ENCODE measurements around the gene TM9SF1. TPM values are rescaled to one million over a fixed set of nuclear protein-coding genes. Genes with fewer than 3 reads are reported as not detected.

TM9SF1 gene, protein sequence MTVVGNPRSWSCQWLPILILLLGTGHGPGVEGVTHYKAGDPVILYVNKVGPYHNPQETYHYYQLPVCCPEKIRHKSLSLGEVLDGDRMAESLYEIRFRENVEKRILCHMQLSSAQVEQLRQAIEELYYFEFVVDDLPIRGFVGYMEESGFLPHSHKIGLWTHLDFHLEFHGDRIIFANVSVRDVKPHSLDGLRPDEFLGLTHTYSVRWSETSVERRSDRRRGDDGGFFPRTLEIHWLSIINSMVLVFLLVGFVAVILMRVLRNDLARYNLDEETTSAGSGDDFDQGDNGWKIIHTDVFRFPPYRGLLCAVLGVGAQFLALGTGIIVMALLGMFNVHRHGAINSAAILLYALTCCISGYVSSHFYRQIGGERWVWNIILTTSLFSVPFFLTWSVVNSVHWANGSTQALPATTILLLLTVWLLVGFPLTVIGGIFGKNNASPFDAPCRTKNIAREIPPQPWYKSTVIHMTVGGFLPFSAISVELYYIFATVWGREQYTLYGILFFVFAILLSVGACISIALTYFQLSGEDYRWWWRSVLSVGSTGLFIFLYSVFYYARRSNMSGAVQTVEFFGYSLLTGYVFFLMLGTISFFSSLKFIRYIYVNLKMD
- polyA plus RNA-seq (2013, experiment 1 of 4) = 50.6 TPM
- 48.3 TPM for polyA plus RNA-seq (2013, experiment 2 of 4)
- 40.5 TPM for polyA plus RNA-seq (2013, experiment 3 of 4)
- 40.0 TPM for polyA plus RNA-seq (2013, experiment 4 of 4)

DNA sequence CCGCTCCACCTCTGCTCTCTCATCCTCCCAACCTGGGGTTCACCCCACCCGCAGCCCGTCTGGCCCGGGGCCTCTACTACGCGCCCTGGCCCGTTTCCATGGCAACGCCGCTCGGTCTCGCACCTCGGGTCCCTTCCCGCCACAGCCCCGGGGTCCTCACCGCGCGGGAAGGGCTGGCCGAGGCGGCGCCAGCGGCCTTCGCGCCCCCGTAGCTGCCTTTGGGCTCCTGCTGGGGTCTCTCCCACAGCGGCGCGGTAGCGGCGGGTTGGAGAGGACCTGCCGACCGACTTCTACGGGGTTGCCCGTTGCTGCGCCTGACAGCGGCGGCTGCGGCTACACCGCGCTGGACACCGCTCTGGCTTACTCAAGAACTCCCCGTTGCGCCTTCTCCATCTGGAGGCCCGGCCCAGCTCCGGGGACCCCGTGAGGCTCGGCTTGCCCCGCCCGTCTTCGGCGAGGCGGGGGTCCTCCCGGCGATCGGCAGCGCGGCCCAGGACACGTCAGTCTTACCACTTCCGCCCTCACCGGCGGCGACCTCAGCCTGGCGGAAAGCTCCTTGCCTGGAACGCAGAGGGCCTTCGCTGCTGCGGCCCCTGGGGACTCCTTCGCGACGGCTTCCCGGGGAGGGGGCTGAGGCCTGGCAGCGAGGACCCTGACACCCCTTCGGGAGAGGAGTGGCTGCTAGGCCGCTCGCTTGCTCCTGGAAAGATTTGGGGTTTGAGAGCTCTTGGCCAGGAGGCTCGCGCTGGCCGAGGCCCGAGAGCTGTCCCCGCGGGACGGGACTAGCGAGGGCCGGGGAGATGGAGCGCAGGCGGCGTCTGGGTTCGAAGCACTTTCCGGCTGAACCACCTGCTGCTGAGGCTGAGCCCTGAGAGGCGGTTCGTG is at the start of gene TM9SF1:
TSS of gene TM9SF1 (minus strand) at position 256 of the 885 bp plus-strand sequence. CDS start 422 bp downstream, outside the sequence.
- H3K27ac ChIP-seq (ENCODE audit: insufficient read depth, low read depth, low read length, poor library complexity, severe bottlenecking) = peak within 1 kb of the TSS; percentile 93
- H3K9me3 ChIP-seq (ENCODE audit: control insufficient read depth, low read length) = no peaks in the 10 kb centered on the region
- peaks cover 5% of the 10 kb centered on the region for H3K4me1 ChIP-seq (ENCODE audit: control insufficient read depth, insufficient read depth, low read length)
- WGBS, 2 experiments = 0 to 1% methylated on average over 89 of the region's 89 CpGs
- H3K27me3 ChIP-seq (ENCODE audit: control insufficient read depth, insufficient read depth, low read length, poor library complexity, severe bottlenecking) = no peaks in the 10 kb centered on the region
- H3K4me3 ChIP-seq (ENCODE audit: insufficient read depth, low read depth, low read length) = peak within 1 kb of the TSS; percentile 87
- peaks cover 7% of the 10 kb centered on the region for H3K36me3 ChIP-seq (ENCODE audit: control insufficient read depth, insufficient read depth, low read length)

DNA sequence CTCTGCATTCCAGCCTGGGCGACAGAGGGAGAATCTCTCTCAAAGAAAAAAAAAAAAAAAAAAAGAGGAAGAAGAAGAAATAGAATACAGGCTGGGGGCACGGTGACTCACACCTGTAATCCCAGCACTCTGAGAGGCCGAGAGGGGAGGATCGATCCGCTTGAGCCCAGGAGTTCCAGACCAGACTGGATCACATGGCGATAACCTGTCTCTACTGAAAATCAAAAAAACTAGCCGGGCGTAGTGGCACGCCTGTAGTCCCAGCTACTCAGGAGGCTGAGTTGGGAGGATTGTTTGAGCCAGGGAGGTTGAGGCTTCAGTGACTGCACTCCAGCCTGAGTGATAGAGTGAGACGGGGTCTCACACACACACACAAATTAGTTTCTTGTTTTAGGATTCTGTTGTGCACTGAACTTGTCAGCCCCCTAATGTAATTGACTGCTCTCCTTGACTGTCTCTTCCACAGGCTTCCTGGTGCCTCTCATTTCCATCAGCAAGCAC is 48.1 kb upstream of the TM9SF1 start:
- peak overlapping the region; percentile 93 for H3K27ac ChIP-seq (ENCODE audit: insufficient read depth, low read depth, low read length, poor library complexity, severe bottlenecking)
- no peaks in the 10 kb centered on the region for H3K27me3 ChIP-seq (ENCODE audit: control insufficient read depth, insufficient read depth, low read length, poor library complexity, severe bottlenecking)
- H3K4me1 ChIP-seq (ENCODE audit: control insufficient read depth, insufficient read depth, low read length) = peaks cover 3% of the 10 kb centered on the region
- peak overlapping the region; percentile 77 for H3K4me3 ChIP-seq (ENCODE audit: insufficient read depth, low read depth, low read length)
- WGBS, 2 experiments = 61 to 65% methylated on average over 10 of the region's 10 CpGs
- H3K36me3 ChIP-seq (ENCODE audit: control insufficient read depth, insufficient read depth, low read length) = peaks cover 12% of the 10 kb centered on the region
- H3K9me3 ChIP-seq (ENCODE audit: control insufficient read depth, low read length) = no peaks in the 10 kb centered on the region

DNA sequence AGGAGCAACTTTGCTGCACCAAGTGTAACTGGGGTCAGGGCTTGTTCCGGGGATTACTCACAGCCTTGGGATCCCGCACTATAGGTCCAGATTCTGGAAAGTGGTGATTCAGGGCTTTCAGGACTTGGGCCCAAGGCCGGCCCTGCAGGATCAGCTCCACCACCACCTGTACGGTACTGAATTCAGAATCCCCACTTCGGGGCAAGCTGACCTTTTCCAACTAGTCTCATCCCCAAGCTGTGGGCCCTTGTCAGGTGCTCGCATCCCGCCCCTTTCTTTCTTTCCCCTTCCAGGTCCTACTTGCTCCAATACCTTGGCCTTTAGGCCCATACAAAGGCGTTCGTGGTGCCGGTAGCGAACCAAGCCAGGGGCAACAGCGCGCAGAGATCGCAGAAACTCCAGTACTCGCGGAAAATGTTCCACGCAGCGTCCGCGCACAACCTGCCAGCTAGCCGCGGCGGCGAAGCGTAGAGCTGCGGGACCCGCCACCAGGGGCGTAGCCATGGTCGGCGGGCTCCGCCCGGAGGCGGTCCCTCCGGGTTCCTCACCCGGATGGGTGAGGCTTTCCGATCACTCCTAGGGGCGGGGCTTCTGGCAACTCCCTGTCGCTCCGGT is 46.7 kb upstream of the TM9SF1 start:
- Histone ChIP-seq H3K4me1 (ENCODE audit: control insufficient read depth, insufficient read depth, low read length) (peaks cover 3% of the 10 kb centered on the region), H3K36me3 (ENCODE audit: control insufficient read depth, insufficient read depth, low read length) (peaks cover 24% of the 10 kb centered on the region), H3K9me3 (ENCODE audit: control insufficient read depth, low read length) (no peaks in the 10 kb centered on the region), H3K4me3 (ENCODE audit: insufficient read depth, low read depth, low read length) (peak overlapping the region; percentile 77), H3K27ac (ENCODE audit: insufficient read depth, low read depth, low read length, poor library complexity, severe bottlenecking) (peak overlapping the region; percentile 93), H3K27me3 (ENCODE audit: control insufficient read depth, insufficient read depth, low read length, poor library complexity, severe bottlenecking) (no peaks in the 10 kb centered on the region)
- WGBS, 2 experiments = 4 to 5% methylated on average over 39 of the region's 39 CpGs

DNA sequence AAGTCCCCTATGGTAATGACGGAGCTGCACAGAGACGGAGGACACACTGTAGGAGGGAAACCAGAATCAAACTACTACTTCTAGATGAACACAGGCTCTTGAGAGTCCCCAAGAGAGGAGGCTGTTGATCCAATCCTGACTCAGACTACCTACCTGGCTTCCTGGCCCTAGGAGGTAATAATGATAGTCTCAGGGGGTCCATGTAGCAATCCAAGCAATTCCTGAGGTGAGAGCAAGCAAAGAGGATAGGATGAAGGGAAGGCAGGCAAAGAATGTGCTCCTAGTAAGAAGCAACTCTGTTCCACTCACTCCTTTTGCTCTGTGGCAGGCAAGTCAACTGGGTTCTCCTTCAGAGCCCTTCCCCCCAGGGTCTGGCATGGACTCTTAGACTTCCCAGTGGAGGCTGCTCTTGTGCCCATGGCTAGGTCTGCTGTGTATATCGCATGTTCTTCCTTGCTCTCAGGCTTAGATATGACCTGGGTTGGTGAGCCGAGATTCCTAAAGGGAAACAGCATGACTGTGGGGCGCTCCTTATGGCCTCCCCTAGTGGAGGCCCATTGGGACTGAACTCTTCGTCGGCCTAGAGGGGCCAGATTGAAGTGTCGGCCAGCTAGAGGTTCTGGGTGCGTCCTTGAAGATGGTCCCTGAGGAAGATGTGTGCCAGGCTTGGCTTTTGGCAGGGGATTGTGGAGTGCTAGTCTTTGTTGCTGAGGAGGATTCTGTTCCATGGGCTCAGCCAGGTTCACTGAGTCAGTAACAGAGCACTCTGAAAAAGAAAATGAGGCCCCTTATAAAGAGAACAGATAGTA is 45.1 kb upstream of the TM9SF1 start:
- no peaks in the 10 kb centered on the region for H3K27me3 ChIP-seq (ENCODE audit: control insufficient read depth, insufficient read depth, low read length, poor library complexity, severe bottlenecking)
- peaks cover 30% of the 10 kb centered on the region for H3K36me3 ChIP-seq (ENCODE audit: control insufficient read depth, insufficient read depth, low read length)
- H3K27ac ChIP-seq (ENCODE audit: insufficient read depth, low read depth, low read length, poor library complexity, severe bottlenecking) = no peak overlapping the region
- no peaks in the 10 kb centered on the region for H3K9me3 ChIP-seq (ENCODE audit: control insufficient read depth, low read length)
- 95 to 97% methylated on average over 9 of the region's 9 CpGs for WGBS, 2 experiments
- H3K4me1 ChIP-seq (ENCODE audit: control insufficient read depth, insufficient read depth, low read length) = peaks cover 3% of the 10 kb centered on the region
- no peak overlapping the region for H3K4me3 ChIP-seq (ENCODE audit: insufficient read depth, low read depth, low read length)

DNA sequence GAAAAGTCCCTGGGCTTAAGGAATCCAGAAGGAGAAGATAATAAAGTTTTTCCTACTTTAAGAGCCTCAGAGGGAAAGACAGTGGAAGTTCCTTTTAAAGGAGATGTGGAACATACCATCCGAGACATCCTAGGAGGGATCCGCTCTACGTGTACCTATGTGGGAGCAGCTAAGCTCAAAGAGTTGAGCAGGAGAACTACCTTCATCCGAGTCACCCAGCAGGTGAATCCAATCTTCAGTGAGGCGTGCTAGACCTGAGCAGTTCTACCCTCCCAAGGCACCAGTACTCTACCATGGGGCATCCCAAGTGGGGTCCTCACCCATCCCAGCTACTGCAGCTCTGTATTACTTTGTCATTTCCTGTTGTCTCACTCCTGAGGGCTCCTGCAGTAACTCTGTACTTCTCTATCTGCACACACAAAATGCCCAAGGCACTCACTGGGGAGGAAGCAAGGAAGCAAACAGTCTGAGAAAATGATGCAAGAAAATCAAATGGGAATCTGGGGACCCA is 43.3 kb upstream of the TM9SF1 start:
- no peak overlapping the region for H3K4me3 ChIP-seq (ENCODE audit: insufficient read depth, low read depth, low read length)
- H3K4me1 ChIP-seq (ENCODE audit: control insufficient read depth, insufficient read depth, low read length) = peaks cover 6% of the 10 kb centered on the region
- no peaks in the 10 kb centered on the region for H3K9me3 ChIP-seq (ENCODE audit: control insufficient read depth, low read length)
- peaks cover 30% of the 10 kb centered on the region for H3K36me3 ChIP-seq (ENCODE audit: control insufficient read depth, insufficient read depth, low read length)
- no peaks in the 10 kb centered on the region for H3K27me3 ChIP-seq (ENCODE audit: control insufficient read depth, insufficient read depth, low read length, poor library complexity, severe bottlenecking)
- 93 to 95% methylated on average over 5 of the region's 5 CpGs for WGBS, 2 experiments
- H3K27ac ChIP-seq (ENCODE audit: insufficient read depth, low read depth, low read length, poor library complexity, severe bottlenecking) = no peak overlapping the region

DNA sequence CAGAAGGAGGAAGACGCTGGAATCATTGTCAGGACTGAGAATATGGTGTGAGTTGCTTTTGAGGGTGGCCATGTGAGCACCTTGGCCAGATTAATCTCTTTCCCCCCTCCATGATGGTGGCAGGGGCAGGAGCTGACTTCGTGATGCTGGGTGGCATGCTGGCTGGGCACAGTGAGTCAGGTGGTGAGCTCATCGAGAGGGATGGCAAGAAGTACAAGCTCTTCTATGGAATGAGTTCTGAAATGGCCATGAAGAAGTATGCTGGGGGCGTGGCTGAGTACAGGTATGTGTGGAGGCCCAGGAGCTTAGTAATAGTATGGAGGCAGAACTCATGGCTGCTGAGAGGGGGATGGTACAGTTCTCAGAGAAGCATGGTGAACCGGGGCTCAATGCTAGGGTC is 42.9 kb upstream of the TM9SF1 start:
- peaks cover 10% of the 10 kb centered on the region for H3K4me1 ChIP-seq (ENCODE audit: control insufficient read depth, insufficient read depth, low read length)
- H3K4me3 ChIP-seq (ENCODE audit: insufficient read depth, low read depth, low read length) = no peak overlapping the region
- no peaks in the 10 kb centered on the region for H3K27me3 ChIP-seq (ENCODE audit: control insufficient read depth, insufficient read depth, low read length, poor library complexity, severe bottlenecking)
- H3K9me3 ChIP-seq (ENCODE audit: control insufficient read depth, low read length) = no peaks in the 10 kb centered on the region
- H3K36me3 ChIP-seq (ENCODE audit: control insufficient read depth, insufficient read depth, low read length) = peaks cover 30% of the 10 kb centered on the region
- no peak overlapping the region for H3K27ac ChIP-seq (ENCODE audit: insufficient read depth, low read depth, low read length, poor library complexity, severe bottlenecking)
- 92 to 97% methylated on average over 5 of the region's 5 CpGs for WGBS, 2 experiments

DNA sequence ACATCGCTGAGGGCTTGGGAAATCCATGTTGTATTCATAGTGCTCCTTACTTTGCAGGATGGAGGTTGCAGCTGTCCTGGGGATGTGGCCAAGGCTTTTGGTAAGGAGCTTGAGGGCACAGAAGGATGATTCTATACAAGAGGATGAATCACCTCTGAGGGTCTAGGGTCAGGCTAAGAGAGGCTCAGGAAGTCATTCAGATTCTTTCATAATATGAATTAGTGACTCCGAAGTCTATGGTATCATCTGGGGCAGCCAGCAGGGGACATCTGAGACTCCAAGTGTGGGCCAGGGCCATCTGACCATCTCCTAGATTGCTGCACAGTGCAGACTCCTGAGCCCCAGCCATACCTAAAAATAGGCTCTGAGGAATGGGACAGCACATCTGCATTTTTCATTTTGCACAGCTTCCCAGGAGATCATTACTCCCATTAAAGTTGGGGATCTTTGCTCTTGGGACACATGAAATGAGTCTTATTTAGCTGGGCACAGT is 42.3 kb upstream of the TM9SF1 start:
- Histone ChIP-seq H3K4me3 (ENCODE audit: insufficient read depth, low read depth, low read length) (no peak overlapping the region), H3K27me3 (ENCODE audit: control insufficient read depth, insufficient read depth, low read length, poor library complexity, severe bottlenecking) (no peaks in the 10 kb centered on the region), H3K4me1 (ENCODE audit: control insufficient read depth, insufficient read depth, low read length) (peaks cover 10% of the 10 kb centered on the region), H3K9me3 (ENCODE audit: control insufficient read depth, low read length) (no peaks in the 10 kb centered on the region), H3K36me3 (ENCODE audit: control insufficient read depth, insufficient read depth, low read length) (peaks cover 30% of the 10 kb centered on the region), H3K27ac (ENCODE audit: insufficient read depth, low read depth, low read length, poor library complexity, severe bottlenecking) (no peak overlapping the region)
- 92 to 98% methylated on average over 2 of the region's 2 CpGs for WGBS, 2 experiments

DNA sequence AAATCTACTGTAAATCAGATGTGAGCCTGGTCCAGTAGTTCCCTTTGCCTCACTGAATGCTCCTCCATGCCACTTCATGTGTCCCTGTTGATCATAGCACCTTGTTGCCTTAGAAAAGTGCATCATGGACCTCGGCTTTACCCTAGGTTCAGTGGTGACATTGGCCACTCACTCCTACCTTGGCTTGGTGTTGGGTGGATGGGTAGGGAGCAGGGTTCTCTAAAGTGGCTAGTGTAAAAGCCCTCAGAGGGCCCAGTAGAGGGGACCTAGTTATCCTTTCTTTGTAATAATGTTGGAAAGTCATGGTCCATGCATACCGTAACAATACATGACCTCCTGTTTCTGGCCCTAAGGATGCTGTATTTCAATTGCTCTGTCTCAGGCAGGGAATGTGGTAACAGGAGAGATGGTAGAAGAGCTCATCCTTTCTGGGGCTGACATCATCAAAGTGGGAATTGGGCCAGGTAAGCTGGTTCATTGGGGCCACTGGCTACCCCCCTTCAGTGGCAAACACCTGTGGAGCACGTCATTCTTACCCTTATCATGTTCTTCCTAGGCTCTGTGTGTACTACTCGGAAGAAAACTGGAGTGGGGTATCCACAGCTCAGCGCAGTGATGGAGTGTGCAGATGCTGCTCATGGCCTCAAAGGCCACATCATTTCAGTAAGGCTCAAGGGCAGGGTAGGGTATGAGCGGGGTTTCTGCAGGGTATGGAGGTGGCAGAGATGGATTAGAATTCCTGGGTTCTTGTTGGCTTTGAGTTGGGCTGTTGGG is 41.6 kb upstream of the TM9SF1 start:
- Histone ChIP-seq H3K27me3 (ENCODE audit: control insufficient read depth, insufficient read depth, low read length, poor library complexity, severe bottlenecking) (no peaks in the 10 kb centered on the region), H3K4me1 (ENCODE audit: control insufficient read depth, insufficient read depth, low read length) (peaks cover 10% of the 10 kb centered on the region), H3K36me3 (ENCODE audit: control insufficient read depth, insufficient read depth, low read length) (peaks cover 30% of the 10 kb centered on the region), H3K4me3 (ENCODE audit: insufficient read depth, low read depth, low read length) (no peak overlapping the region), H3K27ac (ENCODE audit: insufficient read depth, low read depth, low read length, poor library complexity, severe bottlenecking) (no peak overlapping the region), H3K9me3 (ENCODE audit: control insufficient read depth, low read length) (no peaks in the 10 kb centered on the region)
- 96 to 99% methylated on average over 6 of the region's 6 CpGs for WGBS, 2 experiments

All from ectodermal cell (in vitro differentiated cells).